ENCODE measurements around the gene PHLDA2. TPM values are rescaled to one million over a fixed set of nuclear protein-coding genes. Genes with fewer than 3 reads are reported as not detected.

PHLDA2 gene, protein sequence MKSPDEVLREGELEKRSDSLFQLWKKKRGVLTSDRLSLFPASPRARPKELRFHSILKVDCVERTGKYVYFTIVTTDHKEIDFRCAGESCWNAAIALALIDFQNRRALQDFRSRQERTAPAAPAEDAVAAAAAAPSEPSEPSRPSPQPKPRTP
- 1 to 10 TPM in 2 of 3 donors, not detected in 1; 2.0 to 2.3 TPM for total RNA-seq

DNA sequence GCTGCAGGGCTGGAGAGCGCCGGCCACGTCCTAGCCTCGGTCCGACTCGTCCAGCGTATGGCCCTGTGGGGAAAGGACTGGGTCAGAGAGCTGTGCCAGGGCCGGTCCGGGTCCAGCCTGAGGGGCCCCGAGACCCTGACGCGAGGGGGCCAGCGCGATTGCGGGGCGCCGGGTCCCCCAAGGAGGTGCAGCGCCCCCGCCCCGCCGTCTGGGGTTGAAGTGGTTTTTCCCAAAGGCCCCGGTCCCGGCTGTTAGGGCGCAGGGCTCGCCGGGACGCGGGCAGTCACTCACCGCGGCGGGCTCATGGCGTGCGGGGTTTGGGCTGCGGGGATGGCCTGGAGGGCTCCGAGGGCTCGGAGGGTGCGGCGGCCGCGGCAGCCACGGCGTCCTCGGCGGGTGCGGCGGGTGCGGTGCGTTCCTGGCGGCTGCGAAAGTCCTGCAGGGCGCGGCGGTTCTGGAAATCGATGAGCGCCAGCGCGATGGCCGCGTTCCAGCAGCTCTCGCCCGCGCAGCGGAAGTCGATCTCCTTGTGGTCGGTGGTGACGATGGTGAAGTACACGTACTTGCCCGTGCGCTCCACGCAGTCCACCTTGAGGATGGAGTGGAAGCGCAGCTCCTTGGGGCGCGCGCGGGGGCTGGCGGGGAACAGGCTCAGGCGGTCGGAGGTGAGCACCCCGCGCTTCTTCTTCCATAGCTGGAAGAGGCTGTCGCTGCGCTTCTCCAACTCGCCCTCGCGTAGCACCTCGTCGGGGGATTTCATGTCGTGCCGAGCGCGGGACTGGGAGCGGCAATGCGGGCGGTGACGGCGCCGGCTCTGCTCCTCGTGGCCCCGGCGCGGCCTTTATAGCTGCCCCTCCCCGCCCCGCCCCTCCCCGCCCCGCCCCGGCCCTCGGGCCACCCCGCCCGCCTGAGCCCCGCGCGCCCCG is at the start of gene PHLDA2:
Gene PHLDA2 (minus strand): TSS at position 816 of the 926 bp plus-strand sequence. CDS start 56 bp downstream, at position 760.
- Histone ChIP-seq H3K27ac (peak within 1 kb of the TSS; percentile 83 to 84), H3K4me1 (peaks cover 9 to 12% of the 10 kb centered on the region in 2 donors), H3K9me3 (no peaks in the 10 kb centered on the region), H3K27me3 (no peaks in the 10 kb centered on the region), H3K4me3 (peak within 1 kb of the TSS; percentile 48 to 79 (median 60)), H3K36me3 (no peaks in the 10 kb centered on the region)
- intact Hi-C loops (cut with DNase I; ENCODE audit: low total_unique reads), result no loop called here
- no peak for TF ChIP-seq POLR2A (IDR thresholded peaks at IDR 0.05)
- TF ChIP-seq POLR2AphosphoS5 (IDR thresholded peaks at IDR 0.05), result peak in 1 of 3 donors; percentile 32
- peak in 1 of 2 donors; percentile 64 for DNase-seq (ENCODE audit: low spot score in 2 of 2)

DNA sequence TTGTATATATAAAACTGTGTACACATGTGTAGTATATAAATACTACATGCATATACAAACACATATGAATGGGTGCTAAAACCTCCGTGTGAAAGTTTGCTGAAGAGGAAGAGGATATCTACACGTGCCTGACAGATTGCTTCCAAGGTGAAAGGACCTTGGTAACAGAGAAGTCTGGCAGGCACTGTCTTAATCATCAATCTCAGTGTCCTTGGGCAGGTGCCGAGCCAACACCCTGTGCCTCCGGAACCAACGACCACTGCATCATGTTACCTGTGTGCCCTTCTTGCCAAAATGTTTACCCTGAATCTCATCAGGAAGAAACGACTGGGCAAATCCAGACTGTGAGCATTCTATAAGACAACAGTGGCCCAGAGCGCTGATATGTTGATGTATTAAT is 47.9 kb upstream of the PHLDA2 start:
- DNase-seq (ENCODE audit: low spot score in 2 of 2), result no peak

DNA sequence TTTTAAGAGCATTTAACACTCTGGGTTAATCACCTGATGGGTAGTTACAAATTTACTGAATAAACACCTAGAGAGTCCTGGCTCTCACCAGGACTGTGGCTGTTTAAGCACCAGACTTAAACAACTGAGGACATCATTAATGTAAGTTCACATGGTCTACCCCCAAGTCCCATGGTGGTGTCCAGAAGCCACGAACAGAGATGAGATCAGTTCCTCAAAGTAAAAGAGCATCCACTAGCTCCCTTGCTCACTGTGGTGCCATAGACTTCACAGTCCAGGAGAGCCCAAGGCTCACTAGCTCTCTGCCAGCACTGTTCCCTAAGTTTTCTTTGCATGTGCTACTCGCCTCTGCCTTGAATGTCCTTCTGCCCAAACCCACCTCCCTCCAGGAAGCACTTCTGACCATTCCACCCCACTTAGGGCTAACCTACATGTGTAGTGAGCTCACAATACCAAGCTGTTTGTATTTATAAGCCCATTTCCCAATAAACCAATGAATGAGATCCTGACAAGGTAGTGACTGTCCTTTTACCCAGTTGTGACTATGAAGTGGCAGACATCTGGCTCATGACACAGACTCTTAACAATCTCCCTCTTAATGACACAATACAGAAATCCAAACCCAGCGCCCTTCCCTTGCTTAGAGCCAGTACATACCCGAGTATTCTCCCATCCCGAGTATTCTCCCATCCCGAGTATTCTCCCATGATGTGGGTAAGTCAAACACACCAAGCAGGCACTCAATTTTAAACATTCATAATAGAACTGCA is 47.3 kb upstream of the PHLDA2 start:
- H3K4me1 ChIP-seq, result no peaks in the 10 kb centered on the region
- no peaks in the 10 kb centered on the region for H3K9me3 ChIP-seq
- H3K36me3 ChIP-seq, result no peaks in the 10 kb centered on the region
- DNase-seq (ENCODE audit: low spot score in 2 of 2), result no peak
- TF ChIP-seq POLR2A (IDR thresholded peaks at IDR 0.05), result no peak
- no peak for TF ChIP-seq POLR2AphosphoS5 (IDR thresholded peaks at IDR 0.05)
- TF ChIP-seq, protein P1, sequence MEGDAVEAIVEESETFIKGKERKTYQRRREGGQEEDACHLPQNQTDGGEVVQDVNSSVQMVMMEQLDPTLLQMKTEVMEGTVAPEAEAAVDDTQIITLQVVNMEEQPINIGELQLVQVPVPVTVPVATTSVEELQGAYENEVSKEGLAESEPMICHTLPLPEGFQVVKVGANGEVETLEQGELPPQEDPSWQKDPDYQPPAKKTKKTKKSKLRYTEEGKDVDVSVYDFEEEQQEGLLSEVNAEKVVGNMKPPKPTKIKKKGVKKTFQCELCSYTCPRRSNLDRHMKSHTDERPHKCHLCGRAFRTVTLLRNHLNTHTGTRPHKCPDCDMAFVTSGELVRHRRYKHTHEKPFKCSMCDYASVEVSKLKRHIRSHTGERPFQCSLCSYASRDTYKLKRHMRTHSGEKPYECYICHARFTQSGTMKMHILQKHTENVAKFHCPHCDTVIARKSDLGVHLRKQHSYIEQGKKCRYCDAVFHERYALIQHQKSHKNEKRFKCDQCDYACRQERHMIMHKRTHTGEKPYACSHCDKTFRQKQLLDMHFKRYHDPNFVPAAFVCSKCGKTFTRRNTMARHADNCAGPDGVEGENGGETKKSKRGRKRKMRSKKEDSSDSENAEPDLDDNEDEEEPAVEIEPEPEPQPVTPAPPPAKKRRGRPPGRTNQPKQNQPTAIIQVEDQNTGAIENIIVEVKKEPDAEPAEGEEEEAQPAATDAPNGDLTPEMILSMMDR (IDR thresholded peaks at IDR 0.05), result no peak
- H3K4me3 ChIP-seq, result no peak overlapping the region
- H3K27me3 ChIP-seq, result no peaks in the 10 kb centered on the region
- H3K27ac ChIP-seq, result peak overlapping the region in 1 of 2 donors; percentile 15
- intact Hi-C loops (cut with DNase I; ENCODE audit: low total_unique reads), result no loop called here

More for the DNA sequence above, 47.9 kb upstream of the PHLDA2 start:
- Histone ChIP-seq H3K36me3 (no peaks in the 10 kb centered on the region), H3K27ac (peak overlapping the region in 1 of 2 donors; percentile 3), H3K4me3 (no peak overlapping the region), H3K27me3 (no peaks in the 10 kb centered on the region), H3K9me3 (no peaks in the 10 kb centered on the region), H3K4me1 (peaks cover 0 to 5% of the 10 kb centered on the region in 2 donors)
- TF ChIP-seq POLR2A (IDR thresholded peaks at IDR 0.05), result no peak
- intact Hi-C loops (cut with DNase I; ENCODE audit: low total_unique reads), result no loop called here

DNA sequence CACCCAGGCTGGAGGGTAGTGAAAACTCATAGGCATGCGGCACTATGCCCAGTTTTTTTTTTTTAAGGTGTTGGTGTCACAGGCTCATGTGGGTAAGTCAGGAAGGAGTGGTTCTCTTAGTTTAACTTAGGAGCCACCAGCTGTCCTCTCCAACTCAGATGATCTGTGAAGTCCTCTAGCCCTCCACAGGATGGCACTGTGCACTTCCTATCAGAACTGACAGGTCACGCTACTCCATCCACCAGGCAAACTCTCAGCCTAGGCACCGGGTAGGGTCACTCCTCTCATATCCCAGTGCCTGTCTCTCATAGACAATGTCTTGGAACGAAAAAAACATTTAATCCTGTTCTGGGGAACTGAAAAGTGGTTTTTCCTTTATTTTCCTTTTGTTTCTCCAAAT is 46.4 kb upstream of the PHLDA2 start:
- H3K4me3 ChIP-seq, result no peak overlapping the region
- H3K9me3 ChIP-seq, result no peaks in the 10 kb centered on the region
- H3K27me3 ChIP-seq, result no peaks in the 10 kb centered on the region
- intact Hi-C loops (cut with DNase I; ENCODE audit: low total_unique reads), result no loop called here
- no peaks in the 10 kb centered on the region for H3K4me1 ChIP-seq
- DNase-seq (ENCODE audit: low spot score in 2 of 2), result no peak
- H3K36me3 ChIP-seq, result no peaks in the 10 kb centered on the region
- H3K27ac ChIP-seq, result no peak overlapping the region
- TF ChIP-seq, protein P1 (IDR thresholded peaks at IDR 0.05), result peak in 2 of 3 donors; percentile 23 to 50
- TF ChIP-seq POLR2AphosphoS5 (IDR thresholded peaks at IDR 0.05), result no peak

DNA sequence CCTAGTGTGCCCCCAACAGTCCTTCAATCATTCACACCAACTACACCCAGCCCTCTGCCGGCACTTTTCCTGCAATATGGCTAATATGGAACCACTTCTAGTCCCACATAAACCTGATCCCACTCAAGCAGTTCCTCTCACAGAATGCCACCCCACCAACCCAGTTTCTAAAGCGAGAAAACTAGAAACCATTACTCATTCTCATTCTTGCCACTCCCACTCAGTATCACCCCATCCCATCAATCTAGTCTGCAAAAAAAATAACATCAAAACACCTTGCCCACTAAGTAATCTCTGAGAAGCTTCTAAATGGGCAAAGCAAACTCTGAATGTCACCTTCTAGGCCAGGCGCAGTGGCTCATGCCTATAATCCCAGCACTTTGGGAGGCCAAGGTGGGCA is 45.1 kb upstream of the PHLDA2 start:
- Histone ChIP-seq H3K4me3 (no peak overlapping the region), H3K9me3 (no peaks in the 10 kb centered on the region), H3K27ac (no peak overlapping the region), H3K4me1 (no peaks in the 10 kb centered on the region), H3K27me3 (no peaks in the 10 kb centered on the region), H3K36me3 (peaks cover 4% of the 10 kb centered on the region)
- intact Hi-C loops (cut with DNase I; ENCODE audit: low total_unique reads), result no loop called here
- TF ChIP-seq, protein P1 (IDR thresholded peaks at IDR 0.05), result no peak
- TF ChIP-seq POLR2AphosphoS5 (IDR thresholded peaks at IDR 0.05) (no peak), POLR2A (IDR thresholded peaks at IDR 0.05) (no peak)
- DNase-seq (ENCODE audit: low spot score in 2 of 2), result no peak
